SK-N-SH (cell line): ENCODE results near the gene BNIP1. TPM values are rescaled to one million over a fixed set of nuclear protein-coding genes. Genes with fewer than 3 reads are reported as not detected.

Source experiments
- CTCF ChIA-PET: fragments of 300-600, 350-600 bp; formaldehyde crosslinking; extraction: SDS; loops from one replicate; lab custom pipeline; 2021; lab: Yijun Ruan, JAX
- POLR2A ChIA-PET: fragments of 350-600 bp; sonication (Branson Sonifier 250); formaldehyde crosslinking; extraction: SDS; loops from one replicate; lab custom pipeline; 2020; ENCODE audit warnings: antibody characterized with exemption, inconsistent platforms; lab: Yijun Ruan, JAX
- DNase-seq: peaks from one replicate; pipeline ENCODE4 v3.0.0; 2012
- H2AFZ ChIP-seq: fragments of 200-600 bp; sonication (generic); 2 replicates; pipeline ENCODE4 v1.8.1; 2016; ENCODE audit warnings: antibody characterized with exemption, mild to moderate bottlenecking, low read depth
- H3F3A ChIP-seq: fragments of 200-600 bp; sonication (generic); replicated peaks from 2 replicates; pipeline ENCODE3; 2016; ENCODE audit warnings: antibody characterized with exemption, mild to moderate bottlenecking; ENCODE audit not compliant: insufficient read depth
- H3K27ac ChIP-seq, 2 experiments: fragments of 200-500 bp in 1 of 2; fragments of 200-600 bp in 1 of 2; sonication (Bioruptor generic) in 1 of 2; sonication (generic), shearing (Covaris generic) in 1 of 2; 2 replicates each; pipeline versions ENCODE4 v1.5.1 to v1.6.1; 2014 to 2016; ENCODE audit warnings: low read depth in 2 of 2, inconsistent platforms in 1 of 2, low read length in 1 of 2, mild to moderate bottlenecking in 1 of 2, mixed read lengths in 1 of 2
- H3K27me3 ChIP-seq: fragments of 200-600 bp; sonication (generic), shearing (Covaris generic); 2 replicates; pipeline ENCODE4 v1.6.1; 2016; ENCODE audit warnings: mixed run types; ENCODE audit not compliant: insufficient read depth
- H3K36me3 ChIP-seq, 2 experiments: fragments of 200-500 bp in 1 of 2; fragments of 200-600 bp in 1 of 2; sonication (Bioruptor generic) in 1 of 2; sonication (generic) in 1 of 2; replicated peaks in 1 of 2; 2 replicates each; pipeline versions ENCODE3 to v1.5.1; 2014 to 2016; ENCODE audit warnings: low read length in 1 of 2, mild to moderate bottlenecking in 1 of 2; ENCODE audit not compliant: insufficient read depth in 2 of 2, control insufficient read depth in 1 of 2
- H3K4me1 ChIP-seq, 2 experiments: fragments of 200-500 bp in 1 of 2; fragments of 200-600 bp in 1 of 2; sonication (Bioruptor generic) in 1 of 2; sonication (generic), shearing (Covaris generic) in 1 of 2; 2 replicates each; pipeline versions ENCODE4 v1.5.1 to v1.6.1; 2014 to 2016; ENCODE audit warnings: low read depth in 1 of 2, low read length in 1 of 2, mixed run types in 1 of 2; ENCODE audit not compliant: insufficient read depth in 2 of 2, control insufficient read depth in 1 of 2
- H3K4me2 ChIP-seq: fragments of 200-600 bp; sonication (generic), shearing (Covaris generic); 2 replicates; pipeline ENCODE4 v1.6.1; 2017; ENCODE audit warnings: mixed run types
- H3K4me3 ChIP-seq, 2 experiments: fragments of 200-500 bp in 1 of 2; fragments of 200-600 bp in 1 of 2; sonication (Bioruptor generic) in 1 of 2; sonication (generic), shearing (Covaris generic) in 1 of 2; 2 replicates each; pipeline versions ENCODE4 v1.5.1 to v1.8.1; 2014 to 2016; ENCODE audit warnings: low read depth in 2 of 2, inconsistent platforms in 1 of 2, low read length in 1 of 2, mild to moderate bottlenecking in 1 of 2, mixed read lengths in 1 of 2, moderate library complexity in 1 of 2
- H3K79me2 ChIP-seq: fragments of 200-600 bp; sonication (generic); 2 replicates; pipeline ENCODE4 v1.8.1; 2017; ENCODE audit warnings: mild to moderate bottlenecking; ENCODE audit not compliant: insufficient read depth
- H3K9ac ChIP-seq: fragments of 200-600 bp; sonication (generic); 2 replicates; pipeline ENCODE4 v1.6.1; 2017; ENCODE audit warnings: mixed run types
- H3K9me2 ChIP-seq: fragments of 200-600 bp; sonication (generic); 2 replicates; pipeline ENCODE4 v1.6.1; 2017; ENCODE audit warnings: mixed run types
- H3K9me3 ChIP-seq: fragments of 200-600 bp; sonication (generic); 2 replicates; pipeline ENCODE4 v1.6.1; 2017; ENCODE audit warnings: mixed run types, mild to moderate bottlenecking, moderate library complexity
- H4K20me1 ChIP-seq: fragments of 200-600 bp; sonication (generic); 2 replicates; pipeline ENCODE4 v1.6.1; 2017; ENCODE audit warnings: mild to moderate bottlenecking, mixed run types; ENCODE audit not compliant: insufficient read depth
- CHD2 ChIP-seq: fragments of 150-350 bp; IDR thresholded peaks from 2 replicates; pipeline ENCODE4 v1.6.1; 2018; ENCODE audit warnings: low read length; ENCODE audit not compliant: partially characterized antibody
- ELF1 ChIP-seq: IDR thresholded peaks from 2 replicates; pipeline ENCODE4 v1.4.0; 2012
- FOSL2 ChIP-seq: IDR thresholded peaks from 2 replicates; pipeline ENCODE4 v1.4.0; 2012; ENCODE audit warnings: low read depth, mild to moderate bottlenecking, moderate library complexity, borderline replicate concordance
- FOXJ3 ChIP-seq: sonication (generic); formaldehyde crosslinking; IDR thresholded peaks from 2 replicates; pipeline ENCODE4 v1.5.1; 2020; ENCODE audit warnings: mild to moderate bottlenecking, missing genetic modification reagents
- IRF3 ChIP-seq: fragments of 150-350 bp; IDR thresholded peaks from 2 replicates; pipeline ENCODE4 v1.6.1; 2016; ENCODE audit warnings: mild to moderate bottlenecking, low read depth, low read length
- MXI1 ChIP-seq: IDR thresholded peaks from 2 replicates; pipeline ENCODE4 v1.6.1; 2012; ENCODE audit warnings: mild to moderate bottlenecking, low read depth, low read length, improper control_type of control experiment
- PBX3 ChIP-seq: IDR thresholded peaks from 2 replicates; pipeline ENCODE4; 2012
- RCOR1 ChIP-seq: fragments of 150-350 bp; IDR thresholded peaks from 2 replicates; pipeline ENCODE4 v1.6.1; 2017; ENCODE audit warnings: antibody characterized with exemption, low read length
- REST ChIP-seq: IDR thresholded peaks from 2 replicates; pipeline ENCODE4 v1.6.1; 2012; ENCODE audit warnings: mild to moderate bottlenecking, low read depth, low read length, moderate library complexity
- RFX5 ChIP-seq: IDR thresholded peaks from 2 replicates; pipeline ENCODE4 v1.6.1; 2012; ENCODE audit warnings: mild to moderate bottlenecking, improper control_type of control experiment, low read length
- TAF1 ChIP-seq: IDR thresholded peaks from 2 replicates; pipeline ENCODE4 v1.6.1; 2012; ENCODE audit warnings: low read depth, mild to moderate bottlenecking, low read length, moderate library complexity, borderline replicate concordance
- TCF12 ChIP-seq: IDR thresholded peaks from 2 replicates; pipeline ENCODE4 v1.4.0; 2012
- USF1 ChIP-seq: IDR thresholded peaks from 2 replicates; pipeline ENCODE4 v1.4.0; 2012; ENCODE audit warnings: low read depth, borderline replicate concordance
- WGBS: methylation state at CpG from one replicate; pipeline ENCODE4 v1.1.6; 2017; ENCODE audit warnings: low lambda C conversion rate; 5-methylcytosine and 5-hydroxymethylcytosine counted together
- polyA plus RNA-seq, 3 experiments: library from polyadenylated mRNA; depleted of rRNA; stranded (reverse); fragments of >200 nt; gene quantifications; 2 replicates each; pipeline ENCODE4 v1.2.3, GENCODE V29; 2012

BNIP1 gene
- polyA plus RNA-seq, 1 of the 3 experiments (the other 2 are of a cell fraction), result 16.7 TPM

- H3K36me3 ChIP-seq, result no peaks in the 10 kb centered on the region
- H2AFZ ChIP-seq, result no peak overlapping the region
- H3K27ac ChIP-seq, result no peak overlapping the region
- no peak overlapping the region for H3K4me3 ChIP-seq
- H3K79me2 ChIP-seq, result no peaks in the 10 kb centered on the region
- 75% methylated on average over 12 of the region's 12 CpGs for WGBS
- H3K9ac ChIP-seq, result no peak overlapping the region
- no peaks in the 10 kb centered on the region for H3F3A ChIP-seq
- no peaks in the 10 kb centered on the region; the same call in 1 of the 2 replicates for H3K27me3 ChIP-seq
- H3K4me2 ChIP-seq, result no peak overlapping the region
- no peak for DNase-seq
- no peak for TF ChIP-seq REST
- no peaks in the 10 kb centered on the region for H3K9me3 ChIP-seq
- POLR2A ChIA-PET, result no interaction called here
- CTCF ChIA-PET, result no interaction called here
- no peaks in the 10 kb centered on the region for H3K4me1 ChIP-seq
- H3K9me2 ChIP-seq, result no peaks in the 10 kb centered on the region
- no peaks in the 10 kb centered on the region for H4K20me1 ChIP-seq
Observed at GRCh38 chr5:173178369-173178910, 34.1 kb downstream of the BNIP1 start.

GRCh38 chr5:173180331-173180730 is 36.0 kb downstream of the BNIP1 start:
- Histone ChIP-seq H3K27ac (no peak overlapping the region), H3K4me1 (no peaks in the 10 kb centered on the region), H3K27me3 (no peaks in the 10 kb centered on the region), H3K4me3 (no peak overlapping the region), H3K9me3 (no peaks in the 10 kb centered on the region), H3K9ac (no peak overlapping the region), H4K20me1 (no peaks in the 10 kb centered on the region), H3K4me2 (no peak overlapping the region), H3F3A (no peaks in the 10 kb centered on the region), H3K9me2 (no peaks in the 10 kb centered on the region), H3K36me3 (no peaks in the 10 kb centered on the region), H3K79me2 (no peaks in the 10 kb centered on the region), H2AFZ (no peak overlapping the region)
- DNase-seq, result no peak
- WGBS, result 21% methylated on average over 2 of the region's 2 CpGs
- ChIA-PET POLR2A (no interaction called here), CTCF (no interaction called here)
- TF ChIP-seq REST (no peak), IRF3 (no peak), TCF12 (no peak), USF1 (no peak), PBX3 (no peak), FOXJ3 (CRISPR knock-in tag) (no peak), CHD2 (no peak), ELF1 (no peak), MXI1 (no peak), RCOR1 (no peak), TAF1 (no peak), RFX5 (no peak), FOSL2 (no peak)
